Kasumi-1 (cell line): ENCODE results near the gene ZNF385C.

Experiments used
- DNase-seq, 2 experiments: peaks; one replicate each; lab custom pipeline; 2025; lab: John Stamatoyannopoulos, UW

The ZNF385C gene

DNA sequence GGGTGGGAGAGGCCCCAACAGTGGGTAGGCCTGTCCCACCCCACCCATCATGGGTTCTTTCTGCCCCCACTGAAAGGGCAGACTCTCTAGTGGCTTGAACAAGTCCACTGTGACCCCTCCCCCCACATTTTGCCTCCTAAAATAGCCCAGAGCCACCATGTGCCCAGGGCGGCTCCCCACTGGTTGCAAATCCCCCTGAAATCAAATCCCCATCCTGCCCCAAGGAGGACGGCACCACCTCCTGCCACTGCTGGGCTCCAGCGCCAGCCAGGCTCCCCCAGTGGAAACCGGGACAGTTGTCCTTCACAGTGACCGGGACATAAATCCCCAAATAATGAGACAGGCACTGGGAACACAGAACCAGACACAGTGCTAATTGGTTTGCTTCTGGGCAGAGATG, 20.5 kb downstream of the ZNF385C start:
- no peak for DNase-seq

- no peak for DNase-seq
Measured at GRCh38 chr17:42076797-42077559, 21.3 kb downstream of the ZNF385C start.

- no peak for DNase-seq
Measured at GRCh38 chr17:42075789-42076188, 22.5 kb downstream of the ZNF385C start.

DNA sequence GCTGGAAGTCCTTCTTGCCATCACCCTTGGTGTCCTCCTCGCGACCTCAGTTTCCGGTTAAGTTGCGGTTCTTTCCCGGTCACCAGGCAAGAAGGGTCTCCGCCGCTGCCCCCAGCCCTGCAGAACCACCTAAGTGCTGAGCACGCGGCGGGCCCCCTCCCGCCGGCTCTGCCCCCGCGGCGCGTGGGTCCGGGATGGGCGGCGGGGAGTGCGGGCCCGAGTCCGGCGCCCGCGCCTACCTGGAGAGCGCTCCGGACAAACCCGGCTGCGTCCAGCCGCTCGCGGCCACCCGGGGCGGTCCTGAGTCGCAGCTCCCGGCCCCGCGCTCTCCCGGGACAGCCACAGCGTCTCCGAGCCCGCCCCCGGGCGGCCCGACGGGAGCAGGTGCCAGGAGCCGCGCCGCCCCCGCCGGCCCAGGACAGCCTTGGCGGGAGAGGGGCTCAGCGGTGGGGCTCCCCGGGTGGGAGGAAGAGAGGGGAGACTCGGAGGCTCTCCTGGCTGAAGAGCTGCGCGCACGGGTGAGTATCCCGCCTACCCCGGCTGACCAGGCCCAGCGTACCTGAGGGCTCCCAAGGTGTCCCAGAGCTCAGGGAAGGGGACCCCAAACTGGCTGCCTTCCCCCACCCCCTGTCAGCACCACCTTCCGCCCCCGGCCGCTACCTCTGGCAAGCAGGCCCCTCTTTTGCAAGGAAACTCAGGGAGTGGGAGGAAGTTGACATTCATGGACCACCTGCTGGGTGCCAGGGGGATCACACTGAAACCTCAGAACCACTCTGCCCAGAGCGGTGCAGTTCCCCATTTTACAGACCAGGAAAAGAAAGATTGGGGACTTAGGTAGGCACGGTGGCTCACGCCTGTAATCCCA, 25.7 kb downstream of the ZNF385C start:
- peak; percentile 37 to 38 for DNase-seq

GRCh38 chr17:42071810-42072209, 26.5 kb downstream of the ZNF385C start:
- peak; percentile 25 to 42 for DNase-seq

- no peak for DNase-seq
Measured at GRCh38 chr17:42068979-42069378, 29.3 kb downstream of the ZNF385C start.

DNA sequence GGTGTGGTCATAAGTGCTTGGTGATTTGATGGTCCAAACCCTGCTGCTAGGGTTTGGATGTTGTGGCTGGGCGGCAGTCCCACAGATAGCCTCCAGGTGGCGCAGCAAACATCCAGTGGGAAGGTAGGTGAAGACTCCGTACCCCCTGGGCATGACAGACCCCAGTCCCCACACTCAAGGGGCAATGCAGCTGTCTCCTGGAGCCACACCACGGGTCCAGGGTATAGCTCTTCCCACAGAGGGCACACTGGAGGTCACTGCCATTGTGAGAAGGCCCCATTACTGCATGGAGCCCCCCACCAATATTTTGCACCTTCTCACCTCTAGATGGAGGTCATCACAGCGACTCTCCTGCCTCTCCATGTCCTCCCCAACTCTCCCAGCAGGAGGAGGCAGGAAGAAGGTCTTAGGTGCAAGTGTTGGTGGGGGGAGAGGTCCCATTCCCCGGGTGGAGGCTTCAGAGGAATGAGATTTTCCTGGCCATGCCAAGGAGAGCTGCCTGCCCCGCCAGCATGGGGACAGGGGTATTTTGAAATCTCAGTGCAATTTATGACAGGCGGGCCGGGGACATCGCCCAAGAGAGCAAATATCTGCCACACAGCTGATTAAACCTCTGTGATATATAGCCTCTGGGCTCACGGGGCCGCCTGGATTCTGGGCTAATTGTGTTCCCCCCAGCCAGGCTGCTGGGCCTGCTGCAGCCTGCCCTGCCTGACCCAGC, 30.7 kb downstream of the ZNF385C start:
- DNase-seq, result peak; percentile 36 to 44

- DNase-seq, result no peak
Measured at GRCh38 chr17:42065201-42065600, 33.1 kb downstream of the ZNF385C start.

GRCh38 chr17:42062681-42063080, 35.6 kb downstream of the ZNF385C start:
- no peak for DNase-seq

GRCh38 chr17:42061646-42062487, 36.4 kb downstream of the ZNF385C start:
- DNase-seq, result no peak

DNA sequence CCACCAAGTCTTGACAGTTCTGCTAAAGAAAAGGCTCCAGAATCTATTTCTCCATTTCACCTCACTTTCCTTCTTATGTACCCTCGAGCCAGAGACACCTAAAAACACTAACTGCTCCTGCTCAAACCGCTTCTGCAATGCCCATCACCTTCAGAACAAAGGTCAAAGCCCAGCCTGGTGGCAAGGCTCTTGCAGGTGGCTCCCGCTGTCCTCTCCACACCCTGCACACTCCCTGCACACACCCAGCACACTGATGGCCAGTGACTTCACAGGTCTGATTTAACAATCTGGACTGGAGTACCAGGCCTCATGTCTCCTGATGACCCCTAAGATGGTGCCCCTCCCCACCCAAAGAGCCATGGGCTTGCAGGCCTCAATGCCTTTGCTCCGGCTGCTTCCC, 38.0 kb downstream of the ZNF385C start:
- DNase-seq, result no peak

DNA sequence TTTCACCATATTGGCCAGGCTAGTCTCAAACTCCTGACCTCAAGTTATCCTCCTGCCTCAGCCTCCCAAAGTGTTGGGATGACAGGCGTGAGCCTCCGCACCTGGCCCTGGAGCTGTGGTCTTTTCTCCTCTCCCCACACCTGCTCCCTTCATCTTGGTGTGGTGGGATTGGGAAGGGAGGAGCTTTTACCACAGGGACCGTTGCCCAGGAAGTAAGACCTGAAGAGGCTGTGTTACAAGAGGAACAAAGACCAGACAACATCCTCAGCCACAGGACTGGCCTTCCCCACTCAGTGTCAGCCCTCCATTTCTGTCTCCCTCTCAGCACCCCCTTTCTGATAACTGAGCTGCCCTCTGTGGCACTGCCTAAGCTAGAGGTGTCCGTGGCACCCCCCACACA, 38.5 kb downstream of the ZNF385C start:
- peak; percentile 24 to 45 for DNase-seq

- no peak for DNase-seq
Measured at GRCh38 chr17:42058063-42058462, 40.2 kb downstream of the ZNF385C start.

DNA sequence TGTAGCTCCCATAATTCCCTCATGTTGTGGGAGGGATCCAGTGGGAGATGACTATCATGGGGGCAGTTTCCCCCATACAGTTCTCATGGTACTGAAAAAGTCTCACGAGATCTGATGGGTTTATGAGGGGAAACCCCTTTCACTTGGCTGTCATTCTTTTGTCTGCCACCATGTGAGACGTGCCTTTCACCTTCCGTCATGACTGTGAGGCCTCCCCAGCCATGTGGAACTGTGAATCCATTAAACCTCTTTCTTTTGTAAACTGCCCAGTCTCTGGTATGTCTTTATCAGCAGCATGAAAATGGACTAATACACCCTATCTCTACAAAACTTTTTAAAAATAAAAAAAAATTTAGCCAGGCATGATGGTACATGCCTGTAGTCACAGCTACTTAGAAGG, 41.6 kb downstream of the ZNF385C start:
- no peak for DNase-seq

DNA sequence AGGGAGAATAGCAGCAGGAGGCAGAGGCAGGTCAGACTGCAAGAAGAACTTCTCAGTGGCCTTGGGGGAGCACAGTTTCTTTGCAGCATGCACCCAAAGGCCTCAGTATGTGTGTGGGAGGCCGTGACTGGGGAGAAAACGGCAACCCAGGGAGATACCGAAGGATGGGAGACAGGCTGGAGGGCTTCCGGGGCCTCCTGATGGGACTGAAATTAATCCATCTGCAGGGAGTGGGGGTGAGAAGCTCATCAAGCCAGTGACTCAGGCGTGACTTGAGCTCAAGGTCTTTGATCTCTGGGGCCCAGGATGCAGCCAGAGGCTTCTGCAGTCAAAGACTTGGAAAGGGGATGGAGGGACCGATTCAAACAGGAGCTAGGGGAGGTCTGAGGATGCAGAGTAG, 42.8 kb downstream of the ZNF385C start:
- no peak for DNase-seq

DNA sequence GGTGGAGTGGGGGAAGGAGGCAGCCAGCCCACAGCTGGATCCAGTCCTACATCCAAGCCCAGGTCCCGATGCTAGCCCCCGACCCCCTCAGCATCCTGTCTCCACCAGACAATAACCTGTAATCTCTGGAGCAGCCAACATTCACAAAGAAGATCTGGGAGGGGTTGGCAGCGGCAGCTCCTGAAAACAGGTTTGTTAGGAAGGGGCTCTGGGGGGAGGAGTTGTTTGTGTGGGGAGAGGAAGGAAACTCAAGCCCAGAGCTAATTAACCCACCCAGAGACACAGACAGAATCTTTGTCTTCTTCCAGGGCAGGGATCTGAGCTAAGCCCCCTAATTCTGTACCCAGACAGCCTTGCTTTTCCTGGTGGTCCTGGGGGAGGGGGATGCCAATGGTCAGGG, 43.2 kb downstream of the ZNF385C start:
- no peak for DNase-seq

GRCh38 chr17:42053731-42054500, 44.4 kb downstream of the ZNF385C start:
- DNase-seq, result no peak

DNA sequence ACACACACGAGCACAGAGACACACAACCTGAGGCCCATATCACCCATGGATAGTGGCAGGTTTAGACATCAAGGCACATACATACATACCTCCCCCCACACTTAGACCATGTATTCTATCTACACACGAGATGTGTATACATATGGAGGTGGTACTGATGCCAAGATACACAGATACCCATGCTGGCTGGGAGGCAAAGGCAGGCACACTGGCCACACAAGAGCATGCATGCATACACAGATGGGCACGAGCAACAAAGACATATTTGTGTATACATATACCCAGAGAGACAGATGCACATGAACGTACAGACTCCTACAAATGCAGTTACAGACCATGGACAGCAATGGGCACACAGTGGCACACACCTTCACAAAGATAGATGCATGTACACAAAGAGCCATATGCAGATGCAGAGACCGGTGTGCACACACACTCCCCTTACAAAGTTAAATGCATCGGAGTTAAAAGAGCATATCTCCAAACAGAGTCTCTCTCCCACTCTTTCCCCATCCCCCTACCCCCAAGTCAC, 45.9 kb downstream of the ZNF385C start:
- no peak for DNase-seq

- DNase-seq, result no peak
Measured at GRCh38 chr17:42051645-42052044, 46.6 kb downstream of the ZNF385C start.

DNA sequence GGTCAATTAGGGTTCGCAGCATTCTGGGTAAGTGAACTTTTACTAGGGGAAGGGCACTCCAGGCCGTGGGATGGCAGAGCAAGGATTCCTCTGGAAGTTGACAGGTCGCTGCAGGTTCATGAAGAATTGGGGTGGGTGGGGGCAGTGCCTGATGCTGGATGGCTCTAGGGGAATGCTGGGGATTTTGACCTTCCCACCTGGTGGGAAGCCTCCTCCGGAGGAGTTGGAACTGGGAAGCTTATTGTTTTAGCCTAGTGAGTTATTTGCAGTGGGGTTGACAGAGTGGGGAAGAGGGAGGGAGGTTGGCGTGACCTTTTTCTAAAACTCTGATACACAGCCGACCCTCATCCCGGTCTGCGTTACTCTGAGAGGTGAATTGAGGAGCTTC, 47.3 kb downstream of the ZNF385C start:
- no peak for DNase-seq
